Motor neuron (in vitro differentiated cells): ENCODE measurements around the gene HOXC10. TPM values are rescaled to one million over a fixed set of nuclear protein-coding genes. Genes with fewer than 3 reads are reported as not detected.

Experiments used
- ATAC-seq, 8 experiments: fragments of 200-7000 bp; cut with Tn5 transposase; replicated peaks in 6 of 8; 2 replicates each; pipeline ENCODE4 v1.8.0; 2021; ENCODE audit warnings: mild to moderate bottlenecking in 8 of 8, moderate library complexity in 8 of 8
- H3K27ac ChIP-seq, 2 donors: fragments of 250-450 bp; sonication (Bioruptor Pico); 2 replicates each; pipeline ENCODE4 v1.9.0; 2021; ENCODE audit warnings: antibody characterized with exemption in 2 of 2, mild to moderate bottlenecking in 2 of 2, moderate library complexity in 1 of 2
- H3K4me1 ChIP-seq, 2 donors: fragments of 250-450 bp; sonication (Bioruptor Pico); replicated peaks in 1 of 2; 2 replicates each; pipeline ENCODE4 v1.6.1; 2021; ENCODE audit warnings: antibody characterized with exemption in 2 of 2, mild to moderate bottlenecking in 2 of 2, moderate library complexity in 1 of 2
- H3K4me3 ChIP-seq, 5 donors: fragments of 250-450 bp; sonication (Bioruptor Pico); 2 replicates each; pipeline ENCODE4 v1.9.0; 2021; ENCODE audit warnings: antibody characterized with exemption in 5 of 5, mild to moderate bottlenecking in 5 of 5, moderate library complexity in 4 of 5
- WGBS, 10 experiments: fragments of 450-650 bp; shearing (Covaris generic); methylation state at CpG; one replicate each; pipeline ENCODE4 v1.0.0; 2022; 5-methylcytosine and 5-hydroxymethylcytosine counted together
- in situ Hi-C, 9 experiments: fragments of 400-800 bp; cut with MboI; loops; one replicate each; pipeline ENCODE4 v1.15.0; 2021; ENCODE audit warnings: low sequenced_read_pairs in 9 of 9, low pct_unique_long_range_greater_than_20kb in 2 of 9; ENCODE audit not compliant: unreplicated experiment in 9 of 9
- total RNA-seq, 8 experiments: library from RNA; unstranded; fragments of 300-600 nt; gene quantifications; 2 replicates each; pipeline versions ENCODE4 v1.2.3 to v1.2.4, GENCODE V29; 2022

The HOXC10 gene
- total RNA-seq, 8 experiments from 2014 or later, result 0.14 to 75.5 (median 1.0) TPM; not detected in 3

- in situ Hi-C loops, result no loop called here
- H3K4me3 ChIP-seq, result no peak overlapping the region
- H3K4me1 ChIP-seq, result peaks cover 0 to 3% of the 10 kb centered on the region in 2 donors
- H3K27ac ChIP-seq, result no peak overlapping the region
- WGBS, 10 experiments, result 0 to 13% (median 2%) methylated on average over 1 to 16 of the region's 72 CpGs; no CpG with 5 or more reads in 4 of the 10 experiments
- peak in 4 of 8 experiments; percentile 15 to 35 (median 23) for ATAC-seq
These were observed 23.8 kb upstream of the HOXC10 start for GRCh38 chr12:53961025-53961761.

- in situ Hi-C loops, result no loop called here
- no peak for ATAC-seq
- Histone ChIP-seq H3K4me3 (no peak overlapping the region), H3K27ac (no peak overlapping the region), H3K4me1 (peaks cover 0 to 6% of the 10 kb centered on the region in 2 donors)
- 11 to 100% (median 36%) methylated on average over 1 to 7 of the region's 7 CpGs for WGBS, 10 experiments
These were observed 21.9 kb upstream of the HOXC10 start for GRCh38 chr12:53963005-53963404.

GRCh38 chr12:53963434-53964314 lies 21.3 kb upstream of the HOXC10 start:
- no peak overlapping the region for H3K4me3 ChIP-seq
- 0 to 68% (median 10%) methylated on average over 3 to 36 of the region's 38 CpGs for WGBS, 10 experiments
- H3K27ac ChIP-seq, result no peak overlapping the region
- peaks cover 0 to 6% of the 10 kb centered on the region in 2 donors for H3K4me1 ChIP-seq
- peak in 1 of 8 experiments; percentile 26 for ATAC-seq
- in situ Hi-C loops, result no loop called here

- Histone ChIP-seq H3K4me3 (no peak overlapping the region), H3K4me1 (peaks cover 0 to 6% of the 10 kb centered on the region in 2 donors), H3K27ac (no peak overlapping the region)
- in situ Hi-C loops, result no loop called here
- ATAC-seq, result no peak
- WGBS, 10 experiments, result 0 to 43% (median 0%) methylated on average over 1 to 2 of the region's 2 CpGs; no CpG with 5 or more reads in 3 of the 10 experiments
These were observed 20.6 kb upstream of the HOXC10 start for GRCh38 chr12:53964315-53964713.

GRCh38 chr12:53965281-53966084 lies 19.5 kb upstream of the HOXC10 start:
- 0 to 20% (median 6%) methylated on average over 4 to 15 of the region's 18 CpGs for WGBS, 10 experiments
- H3K4me3 ChIP-seq, result no peak overlapping the region
- H3K27ac ChIP-seq, result no peak overlapping the region
- ATAC-seq, result peak in 1 of 8 experiments; percentile 66
- in situ Hi-C loops, result no loop called here
- peaks cover 0 to 6% of the 10 kb centered on the region in 2 donors for H3K4me1 ChIP-seq

- Histone ChIP-seq H3K4me1 (peaks cover 0 to 5% of the 10 kb centered on the region in 2 donors), H3K27ac (no peak overlapping the region), H3K4me3 (no peak overlapping the region)
- peak in 1 of 8 experiments; percentile 27 for ATAC-seq
- 0 to 40% (median 0%) methylated on average over 1 to 3 of the region's 15 CpGs; no CpG with 5 or more reads in 5 of the 10 experiments for WGBS, 10 experiments
- in situ Hi-C loops, result no loop called here
These were observed 18.9 kb upstream of the HOXC10 start for GRCh38 chr12:53966085-53966384.

- in situ Hi-C loops, result no loop called here
- no peak overlapping the region for H3K4me3 ChIP-seq
- peaks cover 0 to 4% of the 10 kb centered on the region in 2 donors for H3K4me1 ChIP-seq
- no peak overlapping the region for H3K27ac ChIP-seq
- peak in 6 of 8 experiments; percentile 16 to 59 (median 42) for ATAC-seq
- 0 to 78% (median 6%) methylated on average over 1 to 27 of the region's 36 CpGs; no CpG with 5 or more reads in 1 of the 10 experiments for WGBS, 10 experiments
These were observed 18.4 kb upstream of the HOXC10 start for GRCh38 chr12:53966385-53967133.

- in situ Hi-C loops, result no loop called here
- ATAC-seq, result no peak
- peaks cover 0 to 4% of the 10 kb centered on the region in 2 donors for H3K4me1 ChIP-seq
- H3K4me3 ChIP-seq, result no peak overlapping the region
- H3K27ac ChIP-seq, result no peak overlapping the region
- WGBS, 10 experiments, result 0 to 40% (median 13%) methylated on average over 1 to 4 of the region's 5 CpGs; no CpG with 5 or more reads in 4 of the 10 experiments
These were observed 17.5 kb upstream of the HOXC10 start for GRCh38 chr12:53967421-53967925.

- no peak overlapping the region for H3K27ac ChIP-seq
These were observed 16.5 kb upstream of the HOXC10 start for GRCh38 chr12:53968214-53969127.

GRCh38 chr12:53969588-53970259 lies 15.2 kb upstream of the HOXC10 start:
- WGBS, 10 experiments, result 0 to 87% (median 46%) methylated on average over 1 to 12 of the region's 12 CpGs; no CpG with 5 or more reads in 2 of the 10 experiments
- no peak for ATAC-seq
- Histone ChIP-seq H3K27ac (no peak overlapping the region), H3K4me1 (peaks cover 0 to 4% of the 10 kb centered on the region in 2 donors), H3K4me3 (no peak overlapping the region)
- in situ Hi-C loops, result no loop called here

More at GRCh38 chr12:53968214-53969127, 16.5 kb upstream of the HOXC10 start:
- no peak for ATAC-seq
- Histone ChIP-seq H3K4me1 (peaks cover 0 to 4% of the 10 kb centered on the region in 2 donors), H3K4me3 (no peak overlapping the region)
- in situ Hi-C loops, result no loop called here
- 0 to 86% (median 22%) methylated on average over 1 to 21 of the region's 24 CpGs for WGBS, 10 experiments

GRCh38 chr12:53970451-53970850 lies 14.5 kb upstream of the HOXC10 start:
- ATAC-seq, result no peak
- in situ Hi-C loops, result no loop called here
- WGBS, 10 experiments, result 0 to 85% (median 20%) methylated on average over 1 to 4 of the region's 4 CpGs; no CpG with 5 or more reads in 1 of the 10 experiments
- no peak overlapping the region for H3K27ac ChIP-seq
- H3K4me1 ChIP-seq, result peaks cover 0 to 7% of the 10 kb centered on the region in 2 donors
- no peak overlapping the region for H3K4me3 ChIP-seq
